ENCODE results near the gene IFT88. TPM values are rescaled to one million over a fixed set of nuclear protein-coding genes. Genes with fewer than 3 reads are reported as not detected.

The IFT88 gene
- total RNA-seq, 1 experiment from 2014 or later, result 19.4 TPM

GRCh38 chr13:20647758-20648157 is 80.8 kb downstream of the IFT88 start:
- TF ChIP-seq CTCF (conservative IDR thresholded peaks at IDR 0.05; ENCODE audit: low read depth, low read length) (no peak), EZH2 (IDR thresholded peaks at IDR 0.05; ENCODE audit: borderline replicate concordance, low read depth, low read length, poor library complexity, severe bottlenecking) (no peak)
- no peak for DNase-seq (ENCODE audit: low spot score)
- H3K36me3 ChIP-seq (ENCODE audit: insufficient read depth, low read length, poor library complexity, severe bottlenecking), result no peaks in the 10 kb centered on the region

GRCh38 chr13:20652946-20653345 is 86.0 kb downstream of the IFT88 start:
- no peak for DNase-seq (ENCODE audit: low spot score)
- no peaks in the 10 kb centered on the region for H3K36me3 ChIP-seq (ENCODE audit: insufficient read depth, low read length, poor library complexity, severe bottlenecking)
- no peak overlapping the region for H3K27ac ChIP-seq (ENCODE audit: low read depth, low read length, poor library complexity, severe bottlenecking)
- no peak for TF ChIP-seq EZH2 (IDR thresholded peaks at IDR 0.05; ENCODE audit: borderline replicate concordance, low read depth, low read length, poor library complexity, severe bottlenecking)
- TF ChIP-seq CTCF (conservative IDR thresholded peaks at IDR 0.05; ENCODE audit: low read depth, low read length), result no peak
- H3K4me3 ChIP-seq (ENCODE audit: low read depth, low read length, poor library complexity, severe bottlenecking), result no peak overlapping the region
- CTCF ChIA-PET, result no interaction called here
- H3K27me3 ChIP-seq (replicated peaks; ENCODE audit: insufficient read depth, low read depth, low read length, poor library complexity), result no peaks in the 10 kb centered on the region
- H3K9me3 ChIP-seq (ENCODE audit: low read depth, low read length, poor library complexity, severe bottlenecking), result no peaks in the 10 kb centered on the region
- H3K4me1 ChIP-seq (ENCODE audit: insufficient read depth, low read length, poor library complexity, severe bottlenecking), result no peaks in the 10 kb centered on the region
- intact Hi-C loops (cut with micrococcal nuclease; ENCODE audit: unreplicated experiment), result no loop called here
- BruUV-seq (replicated peaks), result no TSS peak
- POLR2A ChIA-PET (ENCODE audit: low non-redundant PET), result no interaction called here

More at GRCh38 chr13:20647758-20648157, 80.8 kb downstream of the IFT88 start:
- H3K27ac ChIP-seq (ENCODE audit: low read depth, low read length, poor library complexity, severe bottlenecking), result no peak overlapping the region
- intact Hi-C loops (cut with micrococcal nuclease; ENCODE audit: unreplicated experiment), result no loop called here
- ChIA-PET POLR2A (ENCODE audit: low non-redundant PET) (no interaction called here), CTCF (no interaction called here)
- no peaks in the 10 kb centered on the region for H3K27me3 ChIP-seq (replicated peaks; ENCODE audit: insufficient read depth, low read depth, low read length, poor library complexity)
- no peaks in the 10 kb centered on the region for H3K4me1 ChIP-seq (ENCODE audit: insufficient read depth, low read length, poor library complexity, severe bottlenecking)
- no TSS peak for BruUV-seq (replicated peaks)
- no peak overlapping the region for H3K4me3 ChIP-seq (ENCODE audit: low read depth, low read length, poor library complexity, severe bottlenecking)
- H3K9me3 ChIP-seq (ENCODE audit: low read depth, low read length, poor library complexity, severe bottlenecking), result no peaks in the 10 kb centered on the region

GRCh38 chr13:20654156-20654555 is 87.2 kb downstream of the IFT88 start:
- CTCF ChIA-PET, result no interaction called here
- intact Hi-C loops (cut with micrococcal nuclease; ENCODE audit: unreplicated experiment), result no loop called here
- no TSS peak for BruUV-seq (replicated peaks)

More at GRCh38 chr13:20654156-20654555, 87.2 kb downstream of the IFT88 start:
- H3K9me3 ChIP-seq (ENCODE audit: low read depth, low read length, poor library complexity, severe bottlenecking), result no peaks in the 10 kb centered on the region
- H3K36me3 ChIP-seq (ENCODE audit: insufficient read depth, low read length, poor library complexity, severe bottlenecking), result no peaks in the 10 kb centered on the region
- no peaks in the 10 kb centered on the region for H3K4me1 ChIP-seq (ENCODE audit: insufficient read depth, low read length, poor library complexity, severe bottlenecking)
- TF ChIP-seq EZH2 (IDR thresholded peaks at IDR 0.05; ENCODE audit: borderline replicate concordance, low read depth, low read length, poor library complexity, severe bottlenecking), result no peak
- no peak for TF ChIP-seq CTCF (conservative IDR thresholded peaks at IDR 0.05; ENCODE audit: low read depth, low read length)
- no peak overlapping the region for H3K4me3 ChIP-seq (ENCODE audit: low read depth, low read length, poor library complexity, severe bottlenecking)
- H3K27me3 ChIP-seq (replicated peaks; ENCODE audit: insufficient read depth, low read depth, low read length, poor library complexity), result no peaks in the 10 kb centered on the region
- peak; percentile 12 for DNase-seq (ENCODE audit: low spot score)
- H3K27ac ChIP-seq (ENCODE audit: low read depth, low read length, poor library complexity, severe bottlenecking), result no peak overlapping the region
- POLR2A ChIA-PET (ENCODE audit: low non-redundant PET), result no interaction called here
